ENCODE results near the gene PRKN.

The PRKN gene

GRCh38 chr6:162363757-162364156, 363.8 kb downstream of the PRKN start:
- no peak for DNase-seq

GRCh38 chr6:162360901-162361567, 366.5 kb downstream of the PRKN start:
- DNase-seq: no peak

GRCh38 chr6:162358625-162359024, 368.9 kb downstream of the PRKN start:
- DNase-seq: no peak

GRCh38 chr6:162345051-162345511, 382.5 kb downstream of the PRKN start:
- no peak for DNase-seq

- DNase-seq: no peak
These were observed 382.9 kb downstream of the PRKN start for GRCh38 chr6:162344646-162345010.

- no peak for DNase-seq
These were observed 383.5 kb downstream of the PRKN start for GRCh38 chr6:162343936-162344645.

- DNase-seq: no peak
These were observed 384.2 kb downstream of the PRKN start for GRCh38 chr6:162343198-162343935.

- DNase-seq: no peak
These were observed 390.2 kb downstream of the PRKN start for GRCh38 chr6:162337412-162337811.

GRCh38 chr6:162336359-162336758, 391.2 kb downstream of the PRKN start:
- DNase-seq: no peak

GRCh38 chr6:162332365-162332764, 395.2 kb downstream of the PRKN start:
- no peak for DNase-seq

- no peak for DNase-seq
These were observed 395.7 kb downstream of the PRKN start for GRCh38 chr6:162331911-162332310.

GRCh38 chr6:162325826-162326225, 401.7 kb downstream of the PRKN start:
- no peak for DNase-seq

- no peak for DNase-seq
These were observed 402.5 kb downstream of the PRKN start for GRCh38 chr6:162325051-162325450.

GRCh38 chr6:162315291-162315690, 412.3 kb downstream of the PRKN start:
- no peak for DNase-seq

- no peak for DNase-seq
These were observed 413.5 kb downstream of the PRKN start for GRCh38 chr6:162313922-162314660.

GRCh38 chr6:162307865-162308264, 419.7 kb downstream of the PRKN start:
- DNase-seq: no peak

GRCh38 chr6:162306616-162307015, 420.9 kb downstream of the PRKN start:
- no peak for DNase-seq

GRCh38 chr6:162301128-162301527, 426.4 kb downstream of the PRKN start:
- no peak for DNase-seq

GRCh38 chr6:162294029-162294428, 433.5 kb downstream of the PRKN start:
- DNase-seq: no peak

- DNase-seq: no peak
These were observed 434.7 kb downstream of the PRKN start for GRCh38 chr6:162292915-162293314.

- no peak for DNase-seq
These were observed 436.6 kb downstream of the PRKN start for GRCh38 chr6:162290846-162291465.

GRCh38 chr6:162289972-162290371, 437.6 kb downstream of the PRKN start:
- no peak for DNase-seq

GRCh38 chr6:162273986-162274385, 453.6 kb downstream of the PRKN start:
- DNase-seq: no peak

Data from stimulated activated naive CD4-positive, alpha-beta T cell treated with Interleukin-2 at 50 U/mL for 16 hours (primary cell).